H1 (cell line): Measurements from ENCODE around the gene POLN. TPM values are rescaled to one million over a fixed set of nuclear protein-coding genes. Genes with fewer than 3 reads are reported as not detected.

Experiments
- CTCF ChIA-PET: fragments of 300-600 bp; sonication (Branson Sonifier 250); formaldehyde crosslinking; loops from one replicate; lab custom pipeline; 2021; ENCODE audit not compliant: partially characterized antibody; lab: Charles Lee
- POLR2A ChIA-PET: fragments of 300-600 bp; sonication (Branson Sonifier 250); formaldehyde crosslinking; loops from one replicate; lab custom pipeline; 2021; ENCODE audit warnings: inconsistent platforms; ENCODE audit not compliant: partially characterized antibody; lab: Charles Lee
- DNase-seq, 2 experiments: peaks; one replicate each; pipeline versions ENCODE4 v3.0.0 to v3.0.0-alpha.2; 2010 to 2022; ENCODE audit warnings: low spot score in 2 of 2, low read depth in 1 of 2, mixed read lengths in 1 of 2
- FAIRE-seq: peaks from 2 replicates; lab custom pipeline; 2011; peaks lifted over from hg19 to GRCh38; lab: Jason Lieb, UNC
- H2AFZ ChIP-seq: 2 replicates; pipeline ENCODE4 v1.8.1; 2012; ENCODE audit warnings: low read length, inconsistent platforms
- H2AK5ac ChIP-seq: 2 replicates; pipeline ENCODE4 v1.6.1; 2013; ENCODE audit warnings: low read depth, low read length
- H2BK120ac ChIP-seq: replicated peaks from 2 replicates; pipeline ENCODE3; 2013; ENCODE audit warnings: low read depth, low read length, inconsistent platforms
- H2BK12ac ChIP-seq: 2 replicates; pipeline ENCODE4 v1.6.1; 2013; ENCODE audit warnings: low read depth, low read length
- H2BK15ac ChIP-seq: 2 replicates; pipeline ENCODE4 v1.6.1; 2013; ENCODE audit warnings: low read length
- H2BK20ac ChIP-seq: 2 replicates; pipeline ENCODE4 v1.6.1; 2013; ENCODE audit warnings: low read length
- H2BK5ac ChIP-seq: 2 replicates; pipeline ENCODE4 v1.6.1; 2013; ENCODE audit warnings: low read depth, low read length
- H3K14ac ChIP-seq: 2 replicates; pipeline ENCODE4 v1.6.1; 2013; ENCODE audit warnings: inconsistent platforms; ENCODE audit not compliant: insufficient read length
- H3K18ac ChIP-seq: 2 replicates; pipeline ENCODE4 v1.6.1; 2013; ENCODE audit warnings: low read length; ENCODE audit errors: extremely low read depth
- H3K23ac ChIP-seq: 2 replicates; pipeline ENCODE4 v1.6.1; 2013; ENCODE audit warnings: inconsistent platforms; ENCODE audit not compliant: insufficient read length
- H3K23me2 ChIP-seq: 2 replicates; pipeline ENCODE4 v1.6.1; 2013; ENCODE audit warnings: low read depth, low read length
- H3K27ac ChIP-seq: 2 replicates; pipeline ENCODE4 v1.6.1; 2011; ENCODE audit warnings: low read depth, low read length, inconsistent platforms
- H3K27me3 ChIP-seq, 4 experiments: replicated peaks in 1 of 4; 1 replicate in 1 of 4; 2 replicates in 3 of 4; pipeline versions ENCODE4 v1.6.1 to v1.8.1; 2011 to 2013; ENCODE audit warnings: low read length in 3 of 4, mild to moderate bottlenecking in 3 of 4, inconsistent platforms in 2 of 4, mixed read lengths in 2 of 4, moderate library complexity in 1 of 4; ENCODE audit not compliant: control insufficient read depth in 3 of 4, insufficient read depth in 3 of 4; ENCODE audit errors: extremely low read depth in 1 of 4
- H3K36me3 ChIP-seq, 4 experiments: 2 replicates each; pipeline versions ENCODE4 v1.6.1 to v1.8.1; 2011 to 2013; ENCODE audit warnings: mild to moderate bottlenecking in 4 of 4, low read length in 3 of 4, moderate library complexity in 2 of 4, control low read depth in 1 of 4, inconsistent platforms in 1 of 4; ENCODE audit not compliant: insufficient read depth in 4 of 4, control insufficient read depth in 2 of 4
- H3K4ac ChIP-seq: replicated peaks from 2 replicates; pipeline ENCODE3; 2013; ENCODE audit warnings: low read length, low read depth, mixed read lengths, inconsistent platforms; ENCODE audit not compliant: insufficient read length
- H3K4me1 ChIP-seq, 4 experiments: replicated peaks in 1 of 4; 1 replicate in 1 of 4; 2 replicates in 3 of 4; pipeline versions ENCODE4 v1.6.1 to v1.8.1; 2011 to 2013; ENCODE audit warnings: low read length in 3 of 4, inconsistent platforms in 2 of 4, mixed read lengths in 1 of 4; ENCODE audit not compliant: insufficient read depth in 4 of 4, control insufficient read depth in 3 of 4
- H3K4me2 ChIP-seq, 2 experiments: 2 replicates each; pipeline versions ENCODE4 v1.6.1 to v1.8.1; 2011 to 2013; ENCODE audit warnings: low read depth in 2 of 2, low read length in 2 of 2, control low read depth in 1 of 2, inconsistent platforms in 1 of 2, mild to moderate bottlenecking in 1 of 2; ENCODE audit not compliant: insufficient read depth in 1 of 2
- H3K4me3 ChIP-seq, 4 experiments: fragments of 200-600, 300-600 bp in 1 of 4; sonication (generic), shearing (Covaris generic), sonication (Bioruptor Twin) in 1 of 4; 2 replicates each; pipeline versions ENCODE4 v1.5.1 to v1.8.1; 2011 to 2016; ENCODE audit warnings: low read length in 4 of 4, low read depth in 3 of 4, control low read depth in 2 of 4, inconsistent platforms in 2 of 4, mild to moderate bottlenecking in 2 of 4, mixed read lengths in 1 of 4, moderate library complexity in 1 of 4; ENCODE audit not compliant: insufficient read depth in 2 of 4; ENCODE audit errors: extremely low read depth in 1 of 4
- H3K56ac ChIP-seq: replicated peaks from 2 replicates; pipeline ENCODE3; 2013; ENCODE audit warnings: low read depth, mild to moderate bottlenecking, mixed read lengths, low read length, inconsistent platforms; ENCODE audit not compliant: insufficient read length
- H3K79me1 ChIP-seq: 2 replicates; pipeline ENCODE4 v1.6.1; 2013; ENCODE audit warnings: low read depth, low read length, control low read depth
- H3K79me2 ChIP-seq, 2 experiments: 2 replicates each; pipeline versions ENCODE4 v1.6.1 to v1.8.1; 2012 to 2013; ENCODE audit warnings: low read length in 2 of 2, mild to moderate bottlenecking in 2 of 2, inconsistent platforms in 1 of 2; ENCODE audit not compliant: insufficient read depth in 2 of 2, control insufficient read depth in 1 of 2
- H3K9ac ChIP-seq, 4 experiments: replicated peaks in 1 of 4; 1 replicate in 1 of 4; 2 replicates in 3 of 4; pipeline versions ENCODE4 v1.6.1 to v1.8.1; 2011 to 2013; ENCODE audit warnings: low read depth in 3 of 4, low read length in 3 of 4, control low read depth in 2 of 4, mild to moderate bottlenecking in 2 of 4, moderate library complexity in 2 of 4, inconsistent platforms in 1 of 4; ENCODE audit errors: extremely low read depth in 1 of 4
- H3K9me3 ChIP-seq, 2 experiments: 2 replicates each; pipeline versions ENCODE4 v1.6.1 to v1.8.1; 2012 to 2013; ENCODE audit warnings: mild to moderate bottlenecking in 2 of 2, moderate library complexity in 2 of 2, control low read depth in 1 of 2, inconsistent platforms in 1 of 2, low read depth in 1 of 2, low read length in 1 of 2, mixed read lengths in 1 of 2; ENCODE audit not compliant: insufficient read depth in 2 of 2
- H4K20me1 ChIP-seq, 2 experiments: replicated peaks in 1 of 2; 2 replicates each; pipeline versions ENCODE3 to v1.8.1; 2011 to 2013; ENCODE audit warnings: inconsistent platforms in 2 of 2, low read length in 2 of 2, mild to moderate bottlenecking in 1 of 2; ENCODE audit not compliant: insufficient read depth in 2 of 2, control insufficient read depth in 1 of 2
- H4K5ac ChIP-seq: 2 replicates; pipeline ENCODE4 v1.6.1; 2013; ENCODE audit warnings: low read length, low read depth, mixed read lengths, inconsistent platforms; ENCODE audit not compliant: insufficient read length
- H4K8ac ChIP-seq: 2 replicates; pipeline ENCODE4 v1.8.0; 2013; ENCODE audit warnings: mild to moderate bottlenecking, moderate library complexity, low read length, inconsistent platforms; ENCODE audit not compliant: insufficient read depth; ENCODE audit errors: extremely low read depth
- H4K91ac ChIP-seq: replicated peaks from 2 replicates; pipeline ENCODE3; 2013; ENCODE audit warnings: low read length, mixed read lengths, inconsistent platforms; ENCODE audit not compliant: insufficient read length
- ASH2L ChIP-seq: fragments of 200-600, 300-600 bp; sonication (generic); IDR thresholded peaks from one replicate; pipeline ENCODE4 v1.7.1; 2017; ENCODE audit warnings: low read length
- CHD1 ChIP-seq: IDR thresholded peaks from 2 replicates; pipeline ENCODE4 v1.6.1; 2012; ENCODE audit warnings: low read depth, low read length, improper control_type of control experiment
- HDAC2 ChIP-seq, 2 experiments: fragments of 300-600 bp in 1 of 2; sonication (generic) in 1 of 2; IDR thresholded peaks; 2 replicates each; pipeline ENCODE4 v1.6.1; 2011 to 2012; ENCODE audit warnings: low read depth in 2 of 2, low read length in 2 of 2, mild to moderate bottlenecking in 2 of 2, moderate library complexity in 2 of 2, borderline replicate concordance in 1 of 2, inconsistent platforms in 1 of 2
- SIRT6 ChIP-seq: IDR thresholded peaks from one replicate; pipeline ENCODE4 v1.7.1; 2012; ENCODE audit warnings: low read length, inconsistent platforms
- SP1 ChIP-seq: IDR thresholded peaks from 2 replicates; pipeline ENCODE4 v1.6.1; 2011; ENCODE audit warnings: low read depth, low read length
- WGBS, 2 experiments: shearing (Covaris generic) in 1 of 2; methylation state at CpG; one replicate each; pipeline versions ENCODE4 v1.1.6 to v1.1.7; 2013 to 2015; ENCODE audit warnings: low lambda C conversion rate in 2 of 2, mixed read lengths in 2 of 2, inconsistent platforms in 1 of 2, low coverage in 1 of 2, missing lambda C conversion rate in 1 of 2; ENCODE audit not compliant: insufficient replicate concordance in 2 of 2, insufficient coverage in 1 of 2, insufficient read length in 1 of 2; ENCODE audit errors: extremely low coverage in 1 of 2, missing lambda C conversion rate in 1 of 2; 5-methylcytosine and 5-hydroxymethylcytosine counted together
- polyA plus RNA-seq, 7 experiments: library from polyadenylated mRNA; depleted of rRNA in 3 of 7; stranded (reverse) in 5 of 7; unstranded in 2 of 7; fragments of >200 nt in 5 of 7; fragments of 200-250 nt in 2 of 7; gene quantifications; 1 replicate in 5 of 7; 2 replicates in 1 of 7; 4 replicates in 1 of 7; pipeline versions ENCODE4 v1.2.1 to v1.2.3, GENCODE V29; 2011 to 2013; ENCODE audit warnings: missing spikeins in 2 of 7, mixed read lengths in 2 of 7
- total RNA-seq: library from RNA; stranded (reverse); fragmentation: NEBNext Ultra II Directional; extraction: Animal tissue kit (Norgen Biotek cat#: 25700); gene quantifications from 2 replicates; pipeline ENCODE4 v1.2.1, GENCODE V29; 2021

The POLN gene
- total and polyA plus RNA-seq, 2 of the 8 experiments (the other 6 are each of a cell fraction or from before 2014, with no cell fraction given): 0.98 to 1.5 TPM

GRCh38 chr4:2248044-2248780, 6.3 kb upstream of the POLN start:
- CTCF ChIA-PET: interaction anchor here (1.2 to 2.1 kb wide), 3 partner anchors 10 to 105 kb away, joined by 3 to 7 read pairs (median 6); no protein-coding TSS in a partner anchor
- Histone ChIP-seq H3K56ac (no peak overlapping the region), H4K5ac (no peak overlapping the region), H3K79me1 (no peaks in the 10 kb centered on the region), H3K23ac (no peak overlapping the region), H3K36me3 (peaks cover 0 to 5% (median 2%) of the 10 kb centered on the region in 4 experiments; a peak in 2 of 8 replicates), H2BK12ac (no peak overlapping the region), H3K4me1 (no peaks in the 10 kb centered on the region), H2AFZ (no peak overlapping the region), H2BK120ac (no peak overlapping the region), H3K9me3 (no peaks in the 10 kb centered on the region; a peak in 1 of 4 replicates), H3K4ac (no peak overlapping the region), H2AK5ac (no peak overlapping the region), H3K4me3 (no peak overlapping the region), H3K4me2 (no peak overlapping the region), H3K79me2 (no peaks in the 10 kb centered on the region), H3K27me3 (no peaks in the 10 kb centered on the region), H2BK20ac (no peak overlapping the region), H3K27ac (no peak overlapping the region), H2BK15ac (no peak overlapping the region), H3K9ac (no peak overlapping the region), H4K20me1 (peaks cover 0 to 5% of the 10 kb centered on the region in 2 experiments), H3K18ac (no peak overlapping the region), H4K8ac (no peak overlapping the region), H3K14ac (no peak overlapping the region), H2BK5ac (no peak overlapping the region), H3K23me2 (no peaks in the 10 kb centered on the region), H4K91ac (no peak overlapping the region)
- DNase-seq (no peak), FAIRE-seq (no peak)
- TF ChIP-seq CHD1: no peak
- TF ChIP-seq SIRT6: no peak
- TF ChIP-seq SP1: no peak
- no peak for TF ChIP-seq HDAC2 (IDR thresholded peaks at IDR 0.05; ENCODE audit: borderline replicate concordance in 1 of 2, low read depth in 2 of 2, low read length in 2 of 2)
- no peak for TF ChIP-seq ASH2L
- 89% methylated on average over 21 of the region's 21 CpGs; no CpG with 5 or more reads in 1 of the 2 experiments for WGBS, 2 experiments
- POLR2A ChIA-PET: no interaction called here
